HepG2 (cell line): ENCODE measurements around the gene ANKIB1. TPM values are rescaled to one million over a fixed set of nuclear protein-coding genes. Genes with fewer than 3 reads are reported as not detected.

ENCODE experiments used
- ATF1 ChIP-seq: IDR thresholded peaks from 2 replicates; pipeline ENCODE4 v1.6.1; 2016; ENCODE audit warnings: mild to moderate bottlenecking, control low read depth
- BORCS8-MEF2B ChIP-seq: sonication (generic); formaldehyde crosslinking; IDR thresholded peaks from 2 replicates; pipeline ENCODE4 v1.8.0; 2022; ENCODE audit warnings: mild to moderate bottlenecking, missing genetic modification reagents
- CEBPB ChIP-seq: IDR thresholded peaks from 2 replicates; pipeline ENCODE4 v1.6.1; 2011; ENCODE audit warnings: low read depth, low read length, improper control_type of control experiment, borderline replicate concordance
- CERS6 ChIP-seq: sonication (generic); formaldehyde crosslinking; IDR thresholded peaks from 2 replicates; pipeline ENCODE4 v1.5.0; 2020; ENCODE audit warnings: missing genetic modification reagents
- E2F5 ChIP-seq: sonication (generic); formaldehyde crosslinking; conservative IDR thresholded peaks from 2 replicates; pipeline ENCODE4 v1.4.0; 2020; ENCODE audit warnings: missing genetic modification reagents
- ELF3 ChIP-seq: IDR thresholded peaks from 2 replicates; pipeline ENCODE4 v1.6.1; 2016; ENCODE audit warnings: missing genetic modification reagents, missing compliant biosample characterization
- FUBP1 ChIP-seq: sonication (generic); formaldehyde crosslinking; IDR thresholded peaks from 2 replicates; pipeline ENCODE4 v1.5.1; 2020; ENCODE audit warnings: missing genetic modification reagents, mild to moderate bottlenecking, borderline replicate concordance
- GPBP1L1 ChIP-seq: sonication (generic); formaldehyde crosslinking; IDR thresholded peaks from 2 replicates; pipeline ENCODE4 v1.5.0; 2020; ENCODE audit warnings: mild to moderate bottlenecking, missing genetic modification reagents
- HIC2 ChIP-seq: sonication (generic); formaldehyde crosslinking; IDR thresholded peaks from 2 replicates; pipeline ENCODE4 v1.9.0; 2022; ENCODE audit warnings: low read depth, missing genetic modification reagents
- HNF4G ChIP-seq, 2 experiments: sonication (generic) in 1 of 2; formaldehyde crosslinking in 1 of 2; IDR thresholded peaks; 2 replicates each; pipeline versions ENCODE4 v1.4.0 to v1.6.1; 2011 to 2020; ENCODE audit warnings: borderline replicate concordance in 2 of 2, low read depth in 2 of 2, mild to moderate bottlenecking in 2 of 2, low read length in 1 of 2, missing genetic modification reagents in 1 of 2, moderate library complexity in 1 of 2
- HOXA7 ChIP-seq: sonication (generic); formaldehyde crosslinking; IDR thresholded peaks from 2 replicates; pipeline ENCODE4 v1.8.1; 2022; ENCODE audit warnings: mild to moderate bottlenecking, missing genetic modification reagents, moderate library complexity
- KLF11 ChIP-seq: IDR thresholded peaks from 2 replicates; pipeline ENCODE4 v1.6.1; 2016; ENCODE audit warnings: missing compliant biosample characterization
- MBNL3 ChIP-seq: fragments of 250-450 bp; sonication (Bioruptor Pico); conservative IDR thresholded peaks from 2 replicates; pipeline ENCODE4 v1.8.0; 2022; ENCODE audit warnings: mild to moderate bottlenecking, inconsistent platforms
- NFE2 ChIP-seq: sonication (generic); formaldehyde crosslinking; IDR thresholded peaks from 2 replicates; pipeline ENCODE4 v1.4.0; 2020; ENCODE audit warnings: missing genetic modification reagents
- RFX3 ChIP-seq: IDR thresholded peaks from 2 replicates; pipeline ENCODE4 v1.6.1; 2016; ENCODE audit warnings: missing biosample characterization, missing genetic modification reagents
- RORA ChIP-seq: sonication (generic); formaldehyde crosslinking; IDR thresholded peaks from 2 replicates; pipeline ENCODE4 v1.5.0; 2020; ENCODE audit warnings: mild to moderate bottlenecking, missing genetic modification reagents, moderate library complexity
- SIN3A ChIP-seq: IDR thresholded peaks from 2 replicates; pipeline ENCODE4 v1.6.1; 2011; ENCODE audit warnings: low read depth, mild to moderate bottlenecking, control low read depth, low read length, borderline replicate concordance
- STAT5B ChIP-seq: sonication (generic); formaldehyde crosslinking; IDR thresholded peaks from 2 replicates; pipeline ENCODE4 v1.4.0; 2020; ENCODE audit warnings: missing genetic modification reagents
- ZNF253 ChIP-seq: sonication (generic); formaldehyde crosslinking; IDR thresholded peaks from 2 replicates; pipeline ENCODE4 v1.8.0; 2022; ENCODE audit warnings: mild to moderate bottlenecking, missing genetic modification reagents, borderline replicate concordance
- ZNF460 ChIP-seq: sonication (generic); formaldehyde crosslinking; IDR thresholded peaks from 2 replicates; pipeline ENCODE4 v1.5.1; 2020; ENCODE audit warnings: missing genetic modification reagents, mild to moderate bottlenecking, borderline replicate concordance
- ZNF547 ChIP-seq: sonication (generic); formaldehyde crosslinking; IDR thresholded peaks from 2 replicates; pipeline ENCODE4 v1.5.1; 2020; ENCODE audit warnings: mild to moderate bottlenecking, missing genetic modification reagents
- ZNF839 ChIP-seq: sonication (generic); formaldehyde crosslinking; IDR thresholded peaks from 2 replicates; pipeline ENCODE4 v1.4.0; 2020; ENCODE audit warnings: missing genetic modification reagents, mild to moderate bottlenecking, borderline replicate concordance
- polyA plus RNA-seq, 8 experiments: library from polyadenylated mRNA; depleted of rRNA in 3 of 8; stranded (reverse) in 7 of 8; unstranded in 1 of 8; fragments of >200 nt; fragmentation: Illumina TruSeq in 4 of 8; extraction: Trizol in 4 of 8; gene quantifications; 2 replicates each; pipeline versions ENCODE4 v1.2.1 to v1.2.3, GENCODE V29; 2011 to 2016; ENCODE audit warnings: low read depth in 4 of 8, missing spikeins in 1 of 8, mixed read lengths in 1 of 8; ENCODE audit not compliant: insufficient read depth in 1 of 8
- total RNA-seq, 5 experiments: library from RNA; depleted of rRNA; stranded (reverse); fragments of >200 nt; fragmentation: Illumina TruSeq; extraction: Trizol; gene quantifications; 2 replicates each; pipeline ENCODE4 v1.2.3, GENCODE V29; 2016; ENCODE audit warnings: low read depth in 1 of 5

The ANKIB1 gene
- total and polyA plus RNA-seq, 2 of the 13 experiments (the other 11 are each of a cell fraction or from before 2014, with no cell fraction given): 28.7 to 29.6 TPM

- TF ChIP-seq RFX3 (CRISPR knock-in tag) (peak; percentile 28; the same call in 1 of the 2 replicates), ZNF839 (CRISPR knock-in tag) (no peak; the same call in none of the 2 replicates), ZNF547 (no peak), HIC2 (CRISPR knock-in tag) (no peak), ZNF253 (CRISPR knock-in tag) (no peak), BORCS8-MEF2B (CRISPR knock-in tag) (no peak), CEBPB (no peak), STAT5B (CRISPR knock-in tag) (0 out of 2 replicates have a peak, but pooled peaks have one; percentile 74), ATF1 (no peak), SIN3A (0 out of 2 replicates have a peak, but pooled peaks have one; percentile 70), RORA (CRISPR knock-in tag) (no peak), HOXA7 (no peak), HNF4G (IDR thresholded peaks at IDR 0.05; ENCODE audit: borderline replicate concordance, low read depth, low read length) (no peak), HNF4G (CRISPR knock-in tag; IDR thresholded peaks at IDR 0.05; ENCODE audit: borderline replicate concordance, low read depth) (0 out of 2 replicates have a peak, but pooled peaks have one; percentile 23), CERS6 (CRISPR knock-in tag) (no peak), KLF11 (CRISPR knock-in tag) (no peak), NFE2 (CRISPR knock-in tag) (no peak), E2F5 (CRISPR knock-in tag) (no peak), MBNL3 (CRISPR knock-in tag) (no peak), ELF3 (CRISPR knock-in tag) (peak; percentile 87), ZNF460 (peak; percentile 7; the same call in 1 of the 2 replicates), FUBP1 (CRISPR knock-in tag) (no peak), GPBP1L1 (CRISPR knock-in tag) (no peak)
Measured at GRCh38 chr7:92245487-92246359, at the start of gene ANKIB1, which contains the start of gene KRIT1 (continued).
